ENCODE results near the gene GSTA1.
"Not testable (repeated sequence)": the region's sequence is repeated elsewhere in the genome, so short reads cannot be mapped to it uniquely, and the experiment has no call there.

The GSTA1 gene

DNA sequence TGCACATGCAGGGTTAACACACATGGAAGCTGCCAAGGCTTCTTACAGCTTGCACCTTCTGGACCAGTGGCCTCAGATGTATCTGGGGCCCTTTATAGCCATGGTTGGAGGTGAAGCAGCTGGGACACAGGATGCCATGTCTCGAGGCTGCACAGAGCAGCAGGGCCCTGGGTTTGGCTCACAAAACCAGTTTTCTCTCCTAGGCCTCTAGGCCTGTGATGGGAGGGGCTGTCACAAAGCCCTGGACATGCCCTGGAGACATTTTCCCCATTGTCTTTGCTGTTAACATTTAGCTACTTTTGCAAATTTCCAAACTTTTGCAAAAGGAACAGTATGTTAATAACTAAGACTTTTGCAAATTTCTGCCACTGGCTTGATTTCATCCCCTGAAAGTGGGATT is 18.2 kb upstream of the GSTA1 start:
- Histone ChIP-seq H3K27ac (replicated peaks) (no peak overlapping the region), H3K4me3 (replicated peaks; ENCODE audit: insufficient read depth, low read length) (no peak overlapping the region), H3K27me3 (ENCODE audit: insufficient read depth, poor library complexity, severe bottlenecking) (no peaks in the 10 kb centered on the region)
- no peak for TF ChIP-seq GABPA (IDR thresholded peaks at IDR 0.05; ENCODE audit: low read depth)
- TF ChIP-seq, protein P1, sequence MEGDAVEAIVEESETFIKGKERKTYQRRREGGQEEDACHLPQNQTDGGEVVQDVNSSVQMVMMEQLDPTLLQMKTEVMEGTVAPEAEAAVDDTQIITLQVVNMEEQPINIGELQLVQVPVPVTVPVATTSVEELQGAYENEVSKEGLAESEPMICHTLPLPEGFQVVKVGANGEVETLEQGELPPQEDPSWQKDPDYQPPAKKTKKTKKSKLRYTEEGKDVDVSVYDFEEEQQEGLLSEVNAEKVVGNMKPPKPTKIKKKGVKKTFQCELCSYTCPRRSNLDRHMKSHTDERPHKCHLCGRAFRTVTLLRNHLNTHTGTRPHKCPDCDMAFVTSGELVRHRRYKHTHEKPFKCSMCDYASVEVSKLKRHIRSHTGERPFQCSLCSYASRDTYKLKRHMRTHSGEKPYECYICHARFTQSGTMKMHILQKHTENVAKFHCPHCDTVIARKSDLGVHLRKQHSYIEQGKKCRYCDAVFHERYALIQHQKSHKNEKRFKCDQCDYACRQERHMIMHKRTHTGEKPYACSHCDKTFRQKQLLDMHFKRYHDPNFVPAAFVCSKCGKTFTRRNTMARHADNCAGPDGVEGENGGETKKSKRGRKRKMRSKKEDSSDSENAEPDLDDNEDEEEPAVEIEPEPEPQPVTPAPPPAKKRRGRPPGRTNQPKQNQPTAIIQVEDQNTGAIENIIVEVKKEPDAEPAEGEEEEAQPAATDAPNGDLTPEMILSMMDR (IDR thresholded peaks at IDR 0.05; ENCODE audit: insufficient read depth, low read length), result no peak
- no peak for TF ChIP-seq POLR2AphosphoS5 (IDR thresholded peaks at IDR 0.05; ENCODE audit: low read depth)
- TF ChIP-seq SPI1 (IDR thresholded peaks at IDR 0.05; ENCODE audit: borderline replicate concordance, low read depth), result no peak
- TF ChIP-seq, protein P2, sequence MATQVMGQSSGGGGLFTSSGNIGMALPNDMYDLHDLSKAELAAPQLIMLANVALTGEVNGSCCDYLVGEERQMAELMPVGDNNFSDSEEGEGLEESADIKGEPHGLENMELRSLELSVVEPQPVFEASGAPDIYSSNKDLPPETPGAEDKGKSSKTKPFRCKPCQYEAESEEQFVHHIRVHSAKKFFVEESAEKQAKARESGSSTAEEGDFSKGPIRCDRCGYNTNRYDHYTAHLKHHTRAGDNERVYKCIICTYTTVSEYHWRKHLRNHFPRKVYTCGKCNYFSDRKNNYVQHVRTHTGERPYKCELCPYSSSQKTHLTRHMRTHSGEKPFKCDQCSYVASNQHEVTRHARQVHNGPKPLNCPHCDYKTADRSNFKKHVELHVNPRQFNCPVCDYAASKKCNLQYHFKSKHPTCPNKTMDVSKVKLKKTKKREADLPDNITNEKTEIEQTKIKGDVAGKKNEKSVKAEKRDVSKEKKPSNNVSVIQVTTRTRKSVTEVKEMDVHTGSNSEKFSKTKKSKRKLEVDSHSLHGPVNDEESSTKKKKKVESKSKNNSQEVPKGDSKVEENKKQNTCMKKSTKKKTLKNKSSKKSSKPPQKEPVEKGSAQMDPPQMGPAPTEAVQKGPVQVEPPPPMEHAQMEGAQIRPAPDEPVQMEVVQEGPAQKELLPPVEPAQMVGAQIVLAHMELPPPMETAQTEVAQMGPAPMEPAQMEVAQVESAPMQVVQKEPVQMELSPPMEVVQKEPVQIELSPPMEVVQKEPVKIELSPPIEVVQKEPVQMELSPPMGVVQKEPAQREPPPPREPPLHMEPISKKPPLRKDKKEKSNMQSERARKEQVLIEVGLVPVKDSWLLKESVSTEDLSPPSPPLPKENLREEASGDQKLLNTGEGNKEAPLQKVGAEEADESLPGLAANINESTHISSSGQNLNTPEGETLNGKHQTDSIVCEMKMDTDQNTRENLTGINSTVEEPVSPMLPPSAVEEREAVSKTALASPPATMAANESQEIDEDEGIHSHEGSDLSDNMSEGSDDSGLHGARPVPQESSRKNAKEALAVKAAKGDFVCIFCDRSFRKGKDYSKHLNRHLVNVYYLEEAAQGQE (IDR thresholded peaks at IDR 0.05; ENCODE audit: insufficient replicate concordance, low read depth), result no peak
- DNase-seq (ENCODE audit: low read depth in 1 of 2, low spot score in 1 of 2), result no peak

DNA sequence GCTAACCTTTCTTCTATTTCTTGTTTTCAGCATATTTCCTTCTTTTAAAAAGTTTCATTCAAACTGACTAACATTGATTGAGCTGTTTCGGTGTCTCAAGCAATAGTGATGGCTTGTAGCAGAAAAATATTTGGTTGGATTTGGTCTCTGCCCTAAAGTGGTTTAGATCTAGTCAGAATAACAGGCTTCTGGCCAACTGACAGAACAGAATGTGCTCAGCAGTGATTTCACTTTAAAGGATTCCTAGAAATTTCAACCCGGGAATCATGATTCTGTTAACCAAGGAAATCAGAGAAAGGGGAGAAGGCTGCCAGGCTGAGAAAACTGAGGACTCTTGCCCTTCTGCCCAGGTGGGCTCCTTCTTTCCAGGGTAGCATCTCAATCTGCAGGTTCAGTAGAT is 16.6 kb upstream of the GSTA1 start:
- H3K4me3 ChIP-seq (replicated peaks; ENCODE audit: insufficient read depth, low read length), result no peak overlapping the region
- no peak for TF ChIP-seq POLR2AphosphoS5 (IDR thresholded peaks at IDR 0.05; ENCODE audit: low read depth)
- no peak for TF ChIP-seq GABPA (IDR thresholded peaks at IDR 0.05; ENCODE audit: low read depth)
- TF ChIP-seq, protein P1 (IDR thresholded peaks at IDR 0.05; ENCODE audit: insufficient read depth, low read length), result no peak
- TF ChIP-seq, protein P2 (IDR thresholded peaks at IDR 0.05; ENCODE audit: insufficient replicate concordance, low read depth), result no peak
- no peak for TF ChIP-seq SPI1 (IDR thresholded peaks at IDR 0.05; ENCODE audit: borderline replicate concordance, low read depth)
- DNase-seq (ENCODE audit: low read depth in 1 of 2, low spot score in 1 of 2), result no peak
- H3K27ac ChIP-seq (replicated peaks), result no peak overlapping the region
- H3K27me3 ChIP-seq (ENCODE audit: insufficient read depth, poor library complexity, severe bottlenecking), result no peaks in the 10 kb centered on the region

DNA sequence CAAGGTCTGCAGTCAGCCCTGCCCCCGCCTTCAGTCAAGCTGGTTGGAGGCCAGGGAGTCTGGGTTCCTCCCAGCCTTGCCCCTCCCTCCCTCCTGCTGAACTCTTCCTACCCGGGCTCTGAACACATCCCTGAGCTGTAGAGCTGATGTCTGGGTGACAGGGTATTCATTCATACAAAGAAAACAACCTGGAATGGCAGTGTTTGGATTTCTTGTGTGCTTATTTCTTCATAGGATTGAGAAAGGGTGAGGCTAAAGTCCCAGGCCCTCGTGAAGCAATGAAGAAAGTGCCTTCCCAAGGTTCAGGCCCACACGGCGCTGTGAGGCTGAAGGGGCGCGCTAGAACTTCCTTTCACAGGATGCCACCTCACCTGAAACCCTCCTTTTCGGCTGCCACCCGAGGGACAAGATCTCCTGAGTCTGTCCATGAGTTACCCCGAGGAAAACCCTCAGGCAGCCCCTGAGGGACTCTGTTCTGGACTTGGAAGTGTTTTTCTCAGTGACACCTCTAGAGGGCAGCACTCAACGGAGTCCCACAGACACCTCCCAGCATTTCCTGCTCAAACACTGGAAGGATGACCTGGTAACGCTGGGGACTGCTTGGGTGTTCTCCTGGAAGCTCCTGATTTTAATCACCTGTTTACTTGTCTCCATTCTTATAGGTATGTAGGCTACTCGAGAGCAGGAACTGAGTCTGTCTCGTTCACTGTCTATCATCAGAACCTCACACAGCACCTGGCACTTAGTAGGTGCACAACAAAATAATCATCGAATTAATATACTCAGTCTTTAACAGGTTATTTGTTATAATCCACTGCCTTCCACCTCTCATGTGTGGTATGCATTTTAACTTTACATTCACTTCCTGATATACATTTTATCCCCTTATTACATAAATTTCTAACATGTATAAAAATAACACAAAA is 11.8 kb upstream of the GSTA1 start:
- DNase-seq (ENCODE audit: low read depth in 1 of 2, low spot score in 1 of 2), result peak; percentile 8 to 32
- H3K27me3 ChIP-seq (ENCODE audit: insufficient read depth, poor library complexity, severe bottlenecking), result no peaks in the 10 kb centered on the region
- H3K27ac ChIP-seq (replicated peaks), result no peak overlapping the region
- no peak for TF ChIP-seq POLR2AphosphoS5 (IDR thresholded peaks at IDR 0.05; ENCODE audit: low read depth)
- TF ChIP-seq, protein P1 (IDR thresholded peaks at IDR 0.05; ENCODE audit: insufficient read depth, low read length), result peak; percentile 54
- H3K4me3 ChIP-seq (replicated peaks; ENCODE audit: insufficient read depth, low read length), result no peak overlapping the region

DNA sequence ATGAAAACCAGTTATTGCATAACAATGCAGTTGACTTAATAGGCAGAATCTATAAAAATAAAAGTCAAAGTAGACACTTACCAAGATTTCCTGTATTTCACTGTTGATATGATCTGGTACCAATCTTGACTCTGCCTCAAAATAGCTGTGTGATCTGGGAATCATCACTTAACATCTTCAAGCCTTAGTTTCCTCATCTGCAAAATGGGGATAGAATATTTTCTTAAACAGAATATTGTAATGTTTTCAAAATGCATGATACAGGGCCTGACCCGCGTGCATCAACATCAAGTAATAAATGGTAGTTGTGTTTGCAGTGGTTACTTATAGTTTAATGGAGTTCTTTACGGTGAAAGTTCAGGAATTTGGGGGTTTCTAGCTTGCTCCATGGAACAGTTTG is 10.9 kb upstream of the GSTA1 start:
- not testable (repeated sequence) for H3K27ac ChIP-seq (replicated peaks); H3K4me3 ChIP-seq (replicated peaks; ENCODE audit: insufficient read depth, low read length); DNase-seq (ENCODE audit: low read depth in 1 of 2, low spot score in 1 of 2); H3K27me3 ChIP-seq (ENCODE audit: insufficient read depth, poor library complexity, severe bottlenecking)

DNA sequence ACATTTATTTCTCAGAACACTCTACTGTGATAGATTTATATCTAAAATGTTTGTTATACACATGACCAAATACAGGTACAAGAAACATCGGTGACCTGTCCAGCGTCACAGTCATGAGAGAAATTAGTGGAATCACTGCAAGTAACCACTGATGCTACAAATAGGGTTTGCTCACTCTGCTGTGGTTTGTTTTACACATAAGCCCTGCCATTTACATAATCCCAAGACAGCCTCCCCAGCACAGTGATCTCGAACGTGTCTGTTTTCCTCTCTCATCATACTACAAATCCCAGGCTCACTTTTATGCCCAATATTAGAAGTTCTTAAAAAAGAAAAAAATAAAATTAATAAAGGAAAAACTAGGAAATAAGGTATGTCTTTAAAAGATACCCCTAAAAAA is 6.2 kb upstream of the GSTA1 start:
- not testable (repeated sequence) for DNase-seq (ENCODE audit: low read depth in 1 of 2, low spot score in 1 of 2); H3K27ac ChIP-seq (replicated peaks); H3K4me3 ChIP-seq (replicated peaks; ENCODE audit: insufficient read depth, low read length); H3K27me3 ChIP-seq (ENCODE audit: insufficient read depth, poor library complexity, severe bottlenecking)

Data from HL-60 (cell line).